NOMO-1 treated with dmso at 0.1 percent for 144 hours (cell line): ENCODE measurements around the gene CARD9.

Source experiments
- DNase-seq: peaks from one replicate; lab custom pipeline; 2025; ENCODE audit not compliant: unreplicated experiment; lab: John Stamatoyannopoulos, UW

CARD9 gene

DNA sequence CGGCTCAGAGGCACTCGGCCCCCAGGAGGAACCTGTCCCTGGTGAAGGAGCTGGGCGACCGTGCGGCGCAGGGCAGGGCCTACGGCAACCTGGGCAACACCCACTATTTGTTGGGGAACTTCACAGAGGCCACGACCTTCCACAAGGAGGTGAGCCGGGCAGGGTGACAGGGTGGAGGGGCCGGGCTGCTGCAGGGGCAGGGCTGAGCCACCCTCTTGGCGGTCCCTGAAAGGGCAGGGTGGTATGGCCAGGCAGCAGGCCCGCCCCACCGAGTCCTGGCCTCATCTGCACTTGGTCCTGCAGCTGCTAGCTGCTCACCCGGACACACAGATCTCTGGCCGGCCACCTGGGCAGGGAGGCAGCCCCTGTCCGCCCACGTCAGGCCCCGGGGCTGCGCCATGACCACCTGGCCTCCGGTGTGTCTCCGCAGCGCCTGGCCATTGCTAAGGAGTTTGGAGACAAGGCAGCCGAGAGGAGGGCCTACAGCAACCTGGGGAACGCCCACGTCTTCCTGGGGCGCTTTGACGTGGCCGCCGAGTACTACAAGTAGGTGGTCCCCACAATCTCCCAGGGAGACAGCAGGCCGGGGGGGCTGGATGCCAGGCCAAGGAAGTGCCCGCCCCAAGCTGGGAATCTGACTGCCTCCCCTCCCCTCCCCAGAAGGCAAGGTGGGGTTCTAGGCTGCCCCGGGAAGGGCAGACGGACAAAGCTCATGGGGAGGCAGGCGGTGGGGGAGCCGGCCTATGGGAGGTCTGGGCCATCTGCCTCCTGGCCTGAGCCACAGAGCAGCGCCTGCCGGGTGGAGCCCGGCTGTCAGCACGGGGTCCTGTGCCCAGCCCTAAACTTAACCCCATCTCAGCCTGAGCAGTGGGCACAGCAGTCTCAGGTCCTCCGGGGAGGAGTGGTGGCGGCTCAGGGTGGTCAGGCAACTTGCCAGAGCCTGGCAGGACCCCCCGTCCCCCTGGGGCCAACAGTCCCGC is 35.8 kb downstream of the CARD9 start:
- no peak for DNase-seq

DNA sequence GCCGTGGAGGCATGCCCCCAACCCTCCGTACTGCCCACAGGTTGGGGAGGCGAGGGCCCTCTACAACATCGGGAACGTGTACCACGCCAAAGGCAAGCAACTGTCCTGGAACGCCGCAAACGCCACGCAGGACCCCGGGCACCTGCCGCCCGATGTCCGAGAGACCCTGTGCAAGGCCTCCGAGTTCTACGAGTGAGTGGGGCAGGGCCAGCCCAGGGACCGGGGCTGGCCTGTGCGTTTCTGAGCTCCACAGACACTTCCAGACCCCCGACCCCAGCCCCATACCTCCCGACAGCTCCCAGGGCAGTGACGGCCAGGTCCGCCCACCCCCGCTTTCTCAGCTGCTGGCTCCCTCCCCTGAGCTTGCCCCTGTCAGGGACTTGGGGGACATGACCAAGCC is 36.6 kb downstream of the CARD9 start:
- no peak for DNase-seq

DNA sequence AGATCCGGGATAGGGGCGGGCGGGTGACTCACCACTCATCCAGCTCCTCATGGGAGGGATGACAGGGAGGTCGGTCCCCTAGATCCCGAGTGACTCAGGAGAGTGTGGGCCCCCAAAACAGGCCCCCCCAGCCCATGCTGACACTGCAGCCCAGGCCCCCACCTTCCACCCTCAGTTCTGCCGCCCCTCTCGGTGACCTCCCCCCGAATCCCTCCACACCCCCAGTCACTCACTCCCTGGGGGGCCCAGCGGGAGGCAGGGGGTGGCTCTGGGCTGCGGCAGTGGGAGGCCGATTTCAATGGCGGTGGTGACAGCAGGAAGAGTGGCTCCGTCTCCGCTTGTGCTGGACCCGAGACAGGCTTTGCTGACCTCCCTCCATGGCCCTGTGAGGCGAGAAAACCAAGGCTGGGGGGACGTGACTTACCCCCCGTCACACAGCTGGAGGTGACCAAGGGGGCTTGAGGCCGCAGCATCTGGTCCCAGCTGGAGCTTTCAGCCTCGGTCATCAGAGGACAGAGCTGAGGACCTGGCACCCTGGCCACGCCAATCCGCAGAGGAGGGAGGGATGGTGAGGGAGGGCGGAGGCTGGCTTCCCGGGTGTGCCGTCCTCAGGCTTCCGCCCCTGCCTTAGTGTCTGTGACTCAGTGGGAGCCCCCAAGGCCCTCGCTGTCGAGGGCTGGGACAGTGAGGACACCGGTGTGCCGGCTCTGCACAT is 37.2 kb downstream of the CARD9 start:
- DNase-seq: no peak

DNA sequence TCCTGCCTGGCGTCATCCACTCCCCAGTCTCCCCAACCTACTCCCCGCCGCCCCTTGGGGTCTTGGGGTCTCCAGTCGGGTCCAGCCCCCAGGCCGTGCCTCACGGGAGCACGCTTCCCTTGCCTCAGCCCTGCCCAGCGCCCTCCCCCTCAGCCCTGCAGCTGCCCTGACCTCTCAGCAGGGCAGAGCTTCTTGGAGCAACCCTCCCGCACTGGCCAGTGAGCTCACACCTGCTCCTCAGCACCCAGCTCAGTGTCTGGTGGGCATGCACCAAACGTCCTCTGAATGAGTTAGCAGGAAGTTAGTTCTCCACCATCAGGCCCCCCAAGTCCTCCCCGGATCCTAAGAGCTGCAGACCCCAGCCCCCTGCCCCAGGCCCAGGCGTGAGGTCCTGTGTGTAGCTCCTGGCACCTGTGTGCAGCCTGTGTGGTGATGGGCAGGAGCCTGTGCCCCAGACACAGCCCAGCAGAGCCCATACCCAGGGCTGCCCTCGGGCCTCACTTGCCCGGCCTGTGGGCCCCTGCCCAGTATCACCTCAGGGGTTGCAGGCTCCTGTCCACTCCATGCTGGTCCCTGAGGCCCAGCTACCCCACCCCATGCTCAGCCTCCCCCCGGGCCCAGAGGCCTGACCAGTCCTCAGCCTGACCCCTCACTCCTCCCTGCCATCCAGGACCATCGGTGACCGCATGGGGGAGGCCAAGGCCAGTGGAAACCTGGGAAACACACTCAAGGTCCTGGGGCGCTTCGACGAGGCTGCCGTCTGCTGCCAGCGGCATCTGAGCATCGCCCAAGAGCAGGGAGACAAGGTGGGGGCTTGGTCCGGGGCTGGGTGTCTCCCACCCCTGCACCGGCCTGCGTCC is 37.9 kb downstream of the CARD9 start:
- DNase-seq: no peak

GRCh38 chr9:136334541-136334940 is 38.9 kb downstream of the CARD9 start:
- DNase-seq: no peak

- DNase-seq: no peak
Measured at GRCh38 chr9:136333486-136333885, 40.0 kb downstream of the CARD9 start.

DNA sequence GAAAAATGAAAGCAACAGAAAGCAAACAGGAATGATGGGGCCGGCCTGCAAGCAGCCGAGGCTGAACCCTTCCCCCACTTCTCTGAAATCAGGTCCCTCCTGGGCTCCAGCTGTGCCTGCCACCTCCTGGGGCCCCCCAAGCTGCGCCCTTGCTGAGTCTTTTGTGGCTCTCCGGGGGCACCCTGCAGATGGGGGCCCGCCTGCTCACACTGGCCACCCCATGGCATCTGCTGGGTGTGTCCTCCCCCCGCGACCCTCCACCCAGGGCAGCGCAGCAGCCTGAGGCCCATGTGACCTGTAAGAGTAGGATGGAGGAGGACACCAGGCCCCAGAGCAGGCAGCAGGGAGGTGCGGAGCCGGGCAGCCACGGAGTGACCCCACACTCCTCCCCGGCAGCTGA is 40.4 kb downstream of the CARD9 start:
- no peak for DNase-seq

DNA sequence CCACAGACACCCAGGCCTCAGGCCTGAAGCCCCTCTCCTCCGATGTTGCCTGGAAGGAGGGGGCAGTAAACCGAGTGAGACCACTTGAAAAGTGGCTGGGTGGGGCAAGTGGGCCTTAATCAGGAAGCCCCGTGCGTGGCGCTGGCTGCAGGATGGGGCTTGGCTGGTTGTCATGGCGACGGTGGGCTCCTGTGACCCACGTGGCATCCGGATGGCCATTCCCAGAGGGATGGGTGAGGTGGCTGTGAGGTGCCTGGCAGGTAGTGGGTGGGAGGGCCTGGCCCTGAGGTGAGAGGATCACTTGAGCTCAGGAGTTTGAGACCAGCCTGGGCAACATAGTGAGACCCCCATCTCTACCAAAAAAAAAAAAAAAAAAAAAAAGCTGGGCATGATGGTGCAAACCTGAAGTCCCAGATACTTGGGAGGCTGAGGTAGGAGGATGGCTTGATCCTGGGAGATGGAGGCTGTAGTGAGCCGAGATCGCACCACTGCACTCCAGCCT is 40.9 kb downstream of the CARD9 start:
- DNase-seq: no peak

GRCh38 chr9:136331556-136332481 is 41.6 kb downstream of the CARD9 start:
- DNase-seq: no peak

GRCh38 chr9:136331030-136331429 is 42.4 kb downstream of the CARD9 start:
- DNase-seq: no peak

DNA sequence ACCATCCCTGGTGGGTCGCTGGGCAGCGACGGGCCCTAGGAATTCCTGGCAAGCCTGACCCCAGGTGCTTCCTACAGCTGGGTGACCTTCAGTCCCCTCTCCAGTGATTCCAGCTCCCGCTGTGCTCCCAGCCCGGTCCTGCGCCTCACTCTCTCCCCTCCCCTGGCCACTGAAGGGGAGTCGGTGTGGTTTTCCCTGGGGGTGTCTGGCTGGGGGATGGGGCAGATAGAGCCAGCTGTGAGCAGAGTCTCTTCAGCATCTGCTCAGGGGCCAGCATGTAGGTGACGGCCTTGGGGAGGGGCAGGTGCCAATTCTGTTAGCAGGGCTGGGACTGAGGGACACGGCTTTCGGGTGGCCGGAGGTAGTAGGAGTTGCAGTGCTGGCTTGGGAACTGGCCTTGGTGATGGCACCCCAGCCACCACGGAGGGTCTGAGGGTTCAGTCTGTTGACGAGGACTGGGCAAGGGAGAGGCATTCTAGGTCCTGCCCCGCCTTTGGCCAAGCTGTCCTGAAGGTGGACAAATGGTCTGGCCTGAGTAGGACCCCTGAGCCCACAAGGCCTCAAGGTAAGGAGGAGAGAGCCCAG is 43.0 kb downstream of the CARD9 start:
- no peak for DNase-seq

GRCh38 chr9:136329636-136330405 is 43.6 kb downstream of the CARD9 start:
- DNase-seq: no peak

DNA sequence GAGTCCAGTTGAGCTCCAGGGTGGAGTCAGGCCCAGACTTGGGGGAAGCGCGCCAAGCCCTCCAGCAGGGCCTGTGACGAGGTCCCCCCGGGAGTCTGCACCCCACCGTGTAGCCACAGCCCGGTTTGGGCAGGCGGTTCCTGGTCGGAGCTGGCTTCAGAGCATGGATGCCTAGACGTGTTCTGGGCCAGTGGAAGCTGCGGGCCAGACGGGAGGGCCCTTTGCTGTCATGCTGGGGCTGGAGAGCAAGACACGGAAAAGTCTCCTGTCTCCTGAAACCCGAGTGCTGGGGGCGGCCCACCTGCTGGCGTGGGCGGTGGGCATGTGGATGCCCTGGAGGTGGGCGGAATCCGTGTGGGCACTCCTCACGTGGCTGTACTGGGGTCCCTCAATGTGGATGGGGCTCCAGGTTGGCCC is 44.2 kb downstream of the CARD9 start:
- no peak for DNase-seq

DNA sequence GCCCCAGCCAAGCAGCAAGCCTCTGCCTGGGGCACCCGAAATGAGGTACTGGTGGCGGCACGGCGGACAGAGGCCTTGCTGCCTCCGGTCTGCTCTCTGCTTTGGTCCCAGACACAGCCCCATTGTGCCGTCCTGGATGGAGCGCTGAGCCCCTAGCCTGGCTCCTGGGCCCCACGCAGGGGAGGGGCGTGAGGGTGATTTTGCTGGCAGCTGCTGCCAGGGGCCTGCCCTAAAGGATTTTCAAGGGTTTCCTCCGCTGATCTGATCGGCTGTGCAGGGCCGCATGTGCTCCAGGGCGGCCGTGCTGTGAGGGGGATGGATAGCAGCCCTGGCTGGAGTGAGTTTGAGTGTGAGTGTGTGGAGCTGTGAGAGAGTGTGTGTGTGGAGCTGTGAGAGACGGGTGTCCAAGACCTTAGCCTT is 44.8 kb downstream of the CARD9 start:
- DNase-seq: no peak

- no peak for DNase-seq
Measured at GRCh38 chr9:136328011-136328621, 45.4 kb downstream of the CARD9 start.

DNA sequence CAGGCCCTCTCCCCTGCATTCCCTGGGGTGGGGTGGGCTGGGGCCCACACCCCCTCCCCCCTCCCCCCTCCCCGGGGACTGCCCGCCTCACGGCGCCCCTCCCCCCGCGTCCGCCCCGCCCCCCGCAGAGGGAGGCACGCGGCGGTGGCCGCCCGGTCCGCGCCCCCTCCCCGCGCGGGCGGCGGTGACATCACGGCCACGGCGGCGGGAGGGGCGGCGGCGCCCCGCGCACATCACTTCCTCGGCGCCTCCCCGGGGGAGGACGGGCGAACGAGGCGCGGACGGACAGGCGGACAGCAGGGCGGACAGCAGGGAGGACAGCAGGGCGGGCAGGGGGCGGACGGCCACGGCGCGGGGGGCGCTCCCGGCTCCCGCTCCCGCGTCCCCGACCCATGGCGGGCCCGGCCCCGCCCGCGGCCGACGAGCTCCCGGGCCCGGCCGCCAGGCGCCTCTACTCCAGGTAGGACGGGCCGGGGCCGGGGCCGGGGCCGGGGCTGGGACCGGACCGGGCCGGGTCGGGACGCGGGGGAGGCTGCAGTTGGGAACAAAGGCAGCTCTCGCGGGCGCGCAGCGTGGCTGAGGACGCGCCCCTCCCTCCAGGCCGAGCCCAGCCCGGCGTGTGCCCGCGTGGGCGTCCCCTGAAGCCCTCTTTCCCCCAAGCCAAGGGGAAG is 46.0 kb downstream of the CARD9 start, which contains the start of gene GPSM1:
GPSM1 (plus strand) TSS at position 236 of the 671 bp plus-strand sequence; CDS start at position 393, 157 bp downstream.
- DNase-seq: peak; percentile 25

GRCh38 chr9:136326761-136327303 is 46.6 kb downstream of the CARD9 start:
- DNase-seq: no peak
